HepG2 (cell line): ENCODE data around the gene PFN1. TPM values are rescaled to one million over a fixed set of nuclear protein-coding genes. Genes with fewer than 3 reads are reported as not detected.

Source experiments
- AGO1 ChIP-seq: fragments of 200-400 bp; formaldehyde crosslinking; IDR thresholded peaks from 2 replicates; pipeline ENCODE4 v1.6.1; 2017; ENCODE audit warnings: mild to moderate bottlenecking, low read depth, low read length, moderate library complexity; ENCODE audit not compliant: poor library complexity, severe bottlenecking
- ARID2 ChIP-seq: sonication (generic); formaldehyde crosslinking; IDR thresholded peaks from 2 replicates; pipeline ENCODE4 v1.8.1; 2022; ENCODE audit warnings: mild to moderate bottlenecking, missing genetic modification reagents, borderline replicate concordance
- FOXK1 ChIP-seq: sonication (generic); formaldehyde crosslinking; IDR thresholded peaks from 2 replicates; pipeline ENCODE4 v1.4.0; 2020; ENCODE audit warnings: low read depth, missing genetic modification reagents, borderline replicate concordance
- GATAD2A ChIP-seq: IDR thresholded peaks from 2 replicates; pipeline ENCODE4 v1.6.1; 2016
- HES4 ChIP-seq: sonication (generic); formaldehyde crosslinking; IDR thresholded peaks from 2 replicates; pipeline ENCODE4 v1.9.0; 2021; ENCODE audit warnings: mild to moderate bottlenecking, missing genetic modification reagents, borderline replicate concordance
- HMGXB3 ChIP-seq: sonication (generic); formaldehyde crosslinking; IDR thresholded peaks from 2 replicates; pipeline ENCODE4 v1.4.0; 2020; ENCODE audit warnings: missing genetic modification reagents, borderline replicate concordance
- HOXA3 ChIP-seq: sonication (generic); formaldehyde crosslinking; IDR thresholded peaks from 2 replicates; pipeline ENCODE4 v1.5.0; 2020; ENCODE audit warnings: missing genetic modification reagents
- HOXA7 ChIP-seq: sonication (generic); formaldehyde crosslinking; IDR thresholded peaks from 2 replicates; pipeline ENCODE4 v1.8.1; 2022; ENCODE audit warnings: mild to moderate bottlenecking, missing genetic modification reagents, moderate library complexity
- MBD4 ChIP-seq: IDR thresholded peaks from 2 replicates; pipeline ENCODE4 v1.6.1; 2012; ENCODE audit warnings: low read length, inconsistent platforms, borderline replicate concordance
- MED1 ChIP-seq: sonication (generic); formaldehyde crosslinking; IDR thresholded peaks from 2 replicates; pipeline ENCODE4 v1.4.0; 2020; ENCODE audit warnings: missing genetic modification reagents
- MEIS1 ChIP-seq: sonication (generic); formaldehyde crosslinking; IDR thresholded peaks from 2 replicates; pipeline ENCODE4 v1.9.0; 2021; ENCODE audit warnings: mild to moderate bottlenecking, missing genetic modification reagents, moderate library complexity, borderline replicate concordance
- REST ChIP-seq, 2 experiments: IDR thresholded peaks; 2 replicates each; pipeline ENCODE4 v1.6.1; 2011 to 2012; ENCODE audit warnings: low read length in 2 of 2, borderline replicate concordance in 1 of 2, low read depth in 1 of 2, mild to moderate bottlenecking in 1 of 2, moderate library complexity in 1 of 2
- SP140L ChIP-seq: sonication (generic); formaldehyde crosslinking; IDR thresholded peaks from 2 replicates; pipeline ENCODE4 v1.4.0; 2020; ENCODE audit warnings: missing genetic modification reagents, borderline replicate concordance
- U2AF1 ChIP-seq: fragments of 200-400 bp; formaldehyde crosslinking; optimal IDR thresholded peaks from 2 replicates; pipeline ENCODE3; 2017; ENCODE audit warnings: mild to moderate bottlenecking, low read depth, low read length
- ZBTB25 ChIP-seq: IDR thresholded peaks from 2 replicates; pipeline ENCODE4 v1.6.1; 2018; ENCODE audit warnings: missing genetic modification reagents
- ZBTB7A ChIP-seq: sonication (generic); formaldehyde crosslinking; IDR thresholded peaks from 2 replicates; pipeline ENCODE4 v1.8.0; 2022; ENCODE audit warnings: mild to moderate bottlenecking, missing genetic modification reagents
- ZIK1 ChIP-seq: sonication (generic); formaldehyde crosslinking; IDR thresholded peaks from 2 replicates; pipeline ENCODE4 v1.5.0; 2020; ENCODE audit warnings: mild to moderate bottlenecking, low read depth, missing genetic modification reagents, borderline replicate concordance
- ZNF101 ChIP-seq: sonication (generic); formaldehyde crosslinking; IDR thresholded peaks from 2 replicates; pipeline ENCODE4 v1.4.0; 2020; ENCODE audit warnings: mild to moderate bottlenecking, low read depth, missing genetic modification reagents, borderline replicate concordance
- ZNF274 ChIP-seq: sonication (generic); formaldehyde crosslinking; IDR thresholded peaks from 2 replicates; pipeline ENCODE4 v1.5.1; 2020; ENCODE audit warnings: mild to moderate bottlenecking, missing genetic modification reagents
- ZNF30 ChIP-seq: sonication (generic); formaldehyde crosslinking; IDR thresholded peaks from 2 replicates; pipeline ENCODE4 v1.5.0; 2020; ENCODE audit warnings: mild to moderate bottlenecking, missing genetic modification reagents
- ZNF335 ChIP-seq: sonication (generic); formaldehyde crosslinking; IDR thresholded peaks from 2 replicates; pipeline ENCODE4 v1.4.0; 2020; ENCODE audit warnings: missing genetic modification reagents
- polyA plus RNA-seq, 8 experiments: library from polyadenylated mRNA; depleted of rRNA in 3 of 8; stranded (reverse) in 7 of 8; unstranded in 1 of 8; fragments of >200 nt; fragmentation: Illumina TruSeq in 4 of 8; extraction: Trizol in 4 of 8; gene quantifications; 2 replicates each; pipeline versions ENCODE4 v1.2.1 to v1.2.3, GENCODE V29; 2011 to 2016; ENCODE audit warnings: low read depth in 4 of 8, missing spikeins in 1 of 8, mixed read lengths in 1 of 8; ENCODE audit not compliant: insufficient read depth in 1 of 8
- total RNA-seq, 5 experiments: library from RNA; depleted of rRNA; stranded (reverse); fragments of >200 nt; fragmentation: Illumina TruSeq; extraction: Trizol; gene quantifications; 2 replicates each; pipeline ENCODE4 v1.2.3, GENCODE V29; 2016; ENCODE audit warnings: low read depth in 1 of 5

The PFN1 gene
- total and polyA plus RNA-seq, 2 of the 13 experiments (the other 11 are each of a cell fraction or from before 2014, with no cell fraction given) = 494 to 613 TPM

GRCh38 chr17:4948166-4948930, at the start of gene PFN1 (continued):
- peak in 1 of 2 experiments; percentile 44; a peak in 1 of 4 replicates for TF ChIP-seq REST (IDR thresholded peaks at IDR 0.05; ENCODE audit: borderline replicate concordance in 1 of 2, low read depth in 1 of 2, low read length in 2 of 2)
- peak; percentile 54; the same call in 1 of the 2 replicates for TF ChIP-seq HES4 (CRISPR knock-in tag)
- TF ChIP-seq ARID2 (CRISPR knock-in tag) = no peak; the same call in 1 of the 2 replicates
- peak; percentile 71; the same call in 1 of the 2 replicates for TF ChIP-seq MEIS1
- no peak for TF ChIP-seq ZNF335 (CRISPR knock-in tag)
- 0 out of 2 replicates have a peak, but pooled peaks have one; percentile 37 for TF ChIP-seq ZBTB7A
- TF ChIP-seq ZNF101 (CRISPR knock-in tag) = no peak
- peak; percentile 38 for TF ChIP-seq AGO1
- TF ChIP-seq ZNF30 (CRISPR knock-in tag) = no peak
- peak; percentile 52; the same call in 1 of the 2 replicates for TF ChIP-seq ZIK1
- no peak for TF ChIP-seq SP140L (CRISPR knock-in tag)
- no peak for TF ChIP-seq HOXA7 (CRISPR knock-in tag)
- TF ChIP-seq MED1 (CRISPR knock-in tag) = peak; percentile 63
- no peak for TF ChIP-seq ZNF274 (CRISPR knock-in tag)
- peak; percentile 69 for TF ChIP-seq HOXA3 (CRISPR knock-in tag)
- TF ChIP-seq U2AF1 = no peak
- TF ChIP-seq FOXK1 = no peak
- no peak for TF ChIP-seq MBD4
- peak; percentile 50 for TF ChIP-seq ZBTB25 (CRISPR knock-in tag)
- TF ChIP-seq GATAD2A (CRISPR knock-in tag) = no peak
- TF ChIP-seq HMGXB3 = no peak
